Body of pancreas (tissue), 4 donors: ENCODE measurements around the gene HOXC4.

Experiments used
- CTCF ChIP-seq, 7 experiments: fragments of 450-650 bp in 4 of 7; fragments of 200-600 bp in 3 of 7; sonication (generic) in 3 of 7; IDR thresholded peaks; one replicate each; pipeline ENCODE4 v1.5.1; 2016 to 2019; ENCODE audit warnings: antibody characterized with exemption in 7 of 7
- POLR2A ChIP-seq, 3 donors: fragments of 450-650 bp; IDR thresholded peaks; one replicate each; pipeline ENCODE4 v1.6.1; 2016; ENCODE audit warnings: antibody characterized with exemption in 3 of 3, mild to moderate bottlenecking in 2 of 3

- TF ChIP-seq CTCF (IDR thresholded peaks at IDR 0.05) (no peak), POLR2A (IDR thresholded peaks at IDR 0.05) (no peak)
Observed at GRCh38 chr12:54054742-54055194, 1.1 kb downstream of the HOXC4 start.
